Sigmoid colon (tissue), 7 donors: ENCODE results near the gene CERS6. TPM values are rescaled to one million over a fixed set of nuclear protein-coding genes. Genes with fewer than 3 reads are reported as not detected.

Experiments used
- DNase-seq: peaks from one replicate; pipeline ENCODE4 v3.0.0-alpha.2; 2019
- H3K27ac ChIP-seq, 4 donors: fragments of 200-600 bp; sonication (generic); one replicate each; pipeline ENCODE4 v1.5.1; 2016 to 2019; ENCODE audit warnings: mild to moderate bottlenecking in 1 of 4
- H3K27me3 ChIP-seq, 3 donors: fragments of 200-600 bp; sonication (generic); one replicate each; pipeline ENCODE4 v1.5.1; 2019; ENCODE audit warnings: mild to moderate bottlenecking in 1 of 3
- H3K36me3 ChIP-seq, 4 donors: fragments of 200-600 bp; sonication (generic); one replicate each; pipeline ENCODE4 v1.5.1; 2016 to 2019
- H3K4me1 ChIP-seq, 4 donors: fragments of 200-600 bp; sonication (generic); one replicate each; pipeline ENCODE4 v1.5.1; 2017 to 2019
- H3K4me3 ChIP-seq, 4 donors: fragments of 200-600 bp; sonication (generic); one replicate each; pipeline ENCODE4 v1.5.1; 2017 to 2019; ENCODE audit warnings: mild to moderate bottlenecking in 2 of 4, moderate library complexity in 1 of 4
- H3K9me3 ChIP-seq, 4 donors: fragments of 200-600 bp in 3 of 4; sonication (generic) in 3 of 4; one replicate each; pipeline versions ENCODE4 v1.5.1 to v1.6.1; 2013 to 2019
- CTCF ChIP-seq, 4 experiments: fragments of 450-650 bp in 3 of 4; fragments of 200-600 bp in 1 of 4; IDR thresholded peaks; one replicate each; pipeline ENCODE4 v1.5.1; 2016 to 2019; ENCODE audit warnings: antibody characterized with exemption in 4 of 4, mild to moderate bottlenecking in 3 of 4, moderate library complexity in 2 of 4
- EP300 ChIP-seq, 4 donors: sonication (generic); formaldehyde crosslinking; IDR thresholded peaks; one replicate each; pipeline ENCODE4 v1.6.1; 2017; ENCODE audit warnings: antibody characterized with exemption in 4 of 4
- POLR2A ChIP-seq, 2 donors: fragments of 450-650 bp; IDR thresholded peaks; one replicate each; pipeline ENCODE4 v1.6.1; 2016; ENCODE audit warnings: antibody characterized with exemption in 2 of 2, mild to moderate bottlenecking in 2 of 2, moderate library complexity in 2 of 2
- POLR2AphosphoS5 ChIP-seq, 4 donors: sonication (generic); formaldehyde crosslinking; IDR thresholded peaks; one replicate each; pipeline ENCODE4 v1.6.1; 2017; ENCODE audit warnings: antibody characterized with exemption in 4 of 4
- WGBS, 2 donors: extraction: QIAGEN DNeasy Blood & Tissue Kit; methylation state at CpG; one replicate each; pipeline ENCODE4 v1.1.7; 2013; 5-methylcytosine and 5-hydroxymethylcytosine counted together
- intact Hi-C: fragments of 100-400 bp; cut with DNase I; formaldehyde crosslinking; loops from one replicate; pipeline ENCODE4 v1.15.1; 2023
- polyA plus RNA-seq, 3 donors: library from polyadenylated mRNA; stranded (reverse); fragments of 200-250 nt; gene quantifications; one replicate each; pipeline ENCODE4 v1.2.3, GENCODE V29; 2013
- total RNA-seq, 4 donors: library from RNA; depleted of rRNA; stranded (reverse); fragments of >200 nt; gene quantifications; one replicate each; pipeline ENCODE4 v1.1.0, GENCODE V29; 2016
- donor health status: healthy with polysubstance abuse.
- donor health status: Bipolar disorder and iron deficiency.
- donor health status: healthy.

CERS6 gene
- total and polyA plus RNA-seq, 7 donors, result 4.4 to 21.0 (median 11.2) TPM

GRCh38 chr2:168773719-168774521, 317.8 kb downstream of the CERS6 start:
- H3K27ac ChIP-seq, result no peak overlapping the region
- no peak overlapping the region for H3K4me3 ChIP-seq
- intact Hi-C loops, result no loop called here
- TF ChIP-seq EP300 (IDR thresholded peaks at IDR 0.05) (no peak), CTCF (IDR thresholded peaks at IDR 0.05) (peak in 2 of 4 experiments; percentile 26 to 41)
- no peaks in the 10 kb centered on the region for H3K4me1 ChIP-seq
- 60 to 70% methylated on average over 9 of the region's 9 CpGs for WGBS, 2 donors
- peaks cover 0 to 4% (median under 1%) of the 10 kb centered on the region in 4 donors for H3K9me3 ChIP-seq
- no peak for DNase-seq
- no peaks in the 10 kb centered on the region for H3K27me3 ChIP-seq
- H3K36me3 ChIP-seq, result peaks cover 0 to 8% (median 0%) of the 10 kb centered on the region in 4 donors

GRCh38 chr2:168775837-168776236, 319.8 kb downstream of the CERS6 start:
- DNase-seq, result no peak
- intact Hi-C loops, result no loop called here
- Histone ChIP-seq H3K27ac (no peak overlapping the region), H3K36me3 (no peaks in the 10 kb centered on the region), H3K4me3 (no peak overlapping the region), H3K27me3 (no peaks in the 10 kb centered on the region), H3K4me1 (no peaks in the 10 kb centered on the region), H3K9me3 (peaks cover 0 to 4% (median under 1%) of the 10 kb centered on the region in 4 donors)
- 0% methylated on average over 1 of the region's 1 CpG for WGBS, 2 donors
- TF ChIP-seq POLR2A (IDR thresholded peaks at IDR 0.05), result no peak
- no peak for TF ChIP-seq POLR2AphosphoS5 (IDR thresholded peaks at IDR 0.05)
- TF ChIP-seq EP300 (IDR thresholded peaks at IDR 0.05), result no peak

- H3K27me3 ChIP-seq, result no peaks in the 10 kb centered on the region
- no peaks in the 10 kb centered on the region for H3K4me1 ChIP-seq
- peaks cover 0 to 3% (median 0%) of the 10 kb centered on the region in 4 donors for H3K9me3 ChIP-seq
- H3K27ac ChIP-seq, result no peak overlapping the region
- no peak for TF ChIP-seq CTCF (IDR thresholded peaks at IDR 0.05)
- TF ChIP-seq POLR2AphosphoS5 (IDR thresholded peaks at IDR 0.05), result no peak
- TF ChIP-seq EP300 (IDR thresholded peaks at IDR 0.05), result no peak
- no peak for TF ChIP-seq POLR2A (IDR thresholded peaks at IDR 0.05)
- intact Hi-C loops, result no loop called here
- H3K36me3 ChIP-seq, result no peaks in the 10 kb centered on the region
- 73 to 91% methylated on average over 1 of the region's 1 CpG for WGBS, 2 donors
- no peak for DNase-seq
- H3K4me3 ChIP-seq, result no peak overlapping the region
These were observed 324.6 kb downstream of the CERS6 start for GRCh38 chr2:168780669-168781071.

- TF ChIP-seq POLR2AphosphoS5 (IDR thresholded peaks at IDR 0.05), result no peak
- WGBS, 2 donors, result 93 to 98% methylated on average over 2 of the region's 2 CpGs
- Histone ChIP-seq H3K27ac (no peak overlapping the region), H3K27me3 (no peaks in the 10 kb centered on the region), H3K36me3 (no peaks in the 10 kb centered on the region), H3K9me3 (no peaks in the 10 kb centered on the region), H3K4me3 (no peak overlapping the region), H3K4me1 (no peaks in the 10 kb centered on the region)
- intact Hi-C loops, result no loop called here
- DNase-seq, result no peak
These were observed 325.2 kb downstream of the CERS6 start for GRCh38 chr2:168781191-168781817.

- Histone ChIP-seq H3K4me1 (no peaks in the 10 kb centered on the region), H3K4me3 (no peak overlapping the region), H3K36me3 (no peaks in the 10 kb centered on the region), H3K27ac (no peak overlapping the region), H3K27me3 (no peaks in the 10 kb centered on the region), H3K9me3 (no peaks in the 10 kb centered on the region)
- no peak for TF ChIP-seq EP300 (IDR thresholded peaks at IDR 0.05)
- 93 to 96% methylated on average over 4 of the region's 4 CpGs for WGBS, 2 donors
- DNase-seq, result no peak
- intact Hi-C loops, result no loop called here
These were observed 326.2 kb downstream of the CERS6 start for GRCh38 chr2:168782271-168782670.

- Histone ChIP-seq H3K27ac (no peak overlapping the region), H3K4me3 (no peak overlapping the region), H3K4me1 (no peaks in the 10 kb centered on the region), H3K27me3 (no peaks in the 10 kb centered on the region), H3K36me3 (no peaks in the 10 kb centered on the region), H3K9me3 (no peaks in the 10 kb centered on the region)
- no peak for DNase-seq
- WGBS, 2 donors, result 85 to 94% methylated on average over 3 of the region's 3 CpGs
- intact Hi-C loops, result no loop called here
- TF ChIP-seq POLR2AphosphoS5 (IDR thresholded peaks at IDR 0.05) (no peak), CTCF (IDR thresholded peaks at IDR 0.05) (no peak), POLR2A (IDR thresholded peaks at IDR 0.05) (no peak), EP300 (IDR thresholded peaks at IDR 0.05) (no peak)
These were observed 328.9 kb downstream of the CERS6 start for GRCh38 chr2:168784993-168785392.
